Caco-2 (cell line): Measurements from ENCODE around the gene VPS13D. TPM values are rescaled to one million over a fixed set of nuclear protein-coding genes. Genes with fewer than 3 reads are reported as not detected.

Experiments used
- BruUV-seq: library from RNA; stranded (reverse); fragments of 400-500 nt; replicated peaks from 2 replicates; lab custom pipeline; 2021; lab: Mats Ljungman, UMichigan
- CTCF ChIA-PET: fragments of 300-600 bp; sonication (Branson Sonifier 250); formaldehyde crosslinking; loops from one replicate; lab custom pipeline; 2022; ENCODE audit warnings: antibody characterized with exemption; lab: Charles Lee
- POLR2A ChIA-PET: fragments of 300-600 bp; sonication (Branson Sonifier 250); formaldehyde crosslinking; loops from one replicate; lab custom pipeline; 2022; ENCODE audit warnings: antibody characterized with exemption; lab: Charles Lee
- DNase-seq, 2 experiments: peaks; one replicate each; pipeline versions ENCODE4 v3.0.0 to v3.0.0-alpha.2; 2020 to 2022
- H3K27me3 ChIP-seq: replicated peaks from 2 replicates; pipeline ENCODE4 v1.6.0; 2011; ENCODE audit warnings: low read length; ENCODE audit not compliant: control insufficient read depth, insufficient read depth
- H3K36me3 ChIP-seq: 2 replicates; pipeline ENCODE4 v1.5.1; 2011; ENCODE audit warnings: low read length; ENCODE audit not compliant: control insufficient read depth, insufficient read depth
- H3K4me1 ChIP-seq: fragments of 250-450 bp; sonication (Bioruptor Pico); 2 replicates; pipeline ENCODE4 v1.5.1; 2020; ENCODE audit warnings: mild to moderate bottlenecking
- H3K4me3 ChIP-seq: 2 replicates; pipeline ENCODE4 v1.5.1; 2011; ENCODE audit warnings: low read depth, mild to moderate bottlenecking, control low read depth, low read length
- H3K9me3 ChIP-seq: fragments of 250-450 bp; sonication (Bioruptor Pico); 2 replicates; pipeline ENCODE4 v1.5.1; 2020; ENCODE audit warnings: mild to moderate bottlenecking, moderate library complexity
- H3K27ac Mint-ChIP-seq: one replicate; pipeline ENCODE4 v1.8.0; 2022; ENCODE audit warnings: mixed read lengths; ENCODE audit not compliant: unreplicated experiment
- H3K27me3 Mint-ChIP-seq: one replicate; pipeline ENCODE4 v1.8.0; 2022; ENCODE audit warnings: mixed read lengths; ENCODE audit not compliant: insufficient read depth, unreplicated experiment
- H3K36me3 Mint-ChIP-seq: one replicate; pipeline ENCODE4 v1.8.0; 2022; ENCODE audit warnings: mild to moderate bottlenecking, mixed read lengths; ENCODE audit not compliant: insufficient read depth, unreplicated experiment
- H3K4me1 Mint-ChIP-seq: one replicate; pipeline ENCODE4 v1.8.0; 2022; ENCODE audit warnings: low read depth, mixed read lengths; ENCODE audit not compliant: unreplicated experiment
- H3K4me3 Mint-ChIP-seq: one replicate; pipeline ENCODE4 v1.8.0; 2022; ENCODE audit warnings: mild to moderate bottlenecking, moderate library complexity, mixed read lengths; ENCODE audit not compliant: unreplicated experiment
- H3K9me3 Mint-ChIP-seq: one replicate; pipeline ENCODE4 v1.8.0; 2022; ENCODE audit warnings: mixed read lengths; ENCODE audit not compliant: unreplicated experiment
- intact Hi-C: fragments of 100-400 bp; cut with micrococcal nuclease; formaldehyde crosslinking; loops from one replicate; pipeline ENCODE4 v1.10.0; 2022; ENCODE audit not compliant: unreplicated experiment
- total RNA-seq: library from RNA; stranded (reverse); gene quantifications from 2 replicates; pipeline ENCODE4 v1.2.3, GENCODE V29; 2022
- TF ChIP-seq, protein P1 (sequence below), 2 experiments: fragments of 200-600 bp in 1 of 2; IDR thresholded peaks; 1 replicate in 1 of 2; 2 replicates in 1 of 2; pipeline versions ENCODE4 v1.5.1 to v1.8.0; 2011 to 2022; ENCODE audit warnings: antibody characterized with exemption in 1 of 2, control low read depth in 1 of 2, inconsistent platforms in 1 of 2, low read depth in 1 of 2, low read length in 1 of 2, mild to moderate bottlenecking in 1 of 2, moderate library complexity in 1 of 2; ENCODE audit not compliant: insufficient read depth in 1 of 2, severe bottlenecking in 1 of 2, unreplicated experiment in 1 of 2

The VPS13D gene
- total RNA-seq, 1 experiment from 2014 or later = 25.6 TPM

DNA sequence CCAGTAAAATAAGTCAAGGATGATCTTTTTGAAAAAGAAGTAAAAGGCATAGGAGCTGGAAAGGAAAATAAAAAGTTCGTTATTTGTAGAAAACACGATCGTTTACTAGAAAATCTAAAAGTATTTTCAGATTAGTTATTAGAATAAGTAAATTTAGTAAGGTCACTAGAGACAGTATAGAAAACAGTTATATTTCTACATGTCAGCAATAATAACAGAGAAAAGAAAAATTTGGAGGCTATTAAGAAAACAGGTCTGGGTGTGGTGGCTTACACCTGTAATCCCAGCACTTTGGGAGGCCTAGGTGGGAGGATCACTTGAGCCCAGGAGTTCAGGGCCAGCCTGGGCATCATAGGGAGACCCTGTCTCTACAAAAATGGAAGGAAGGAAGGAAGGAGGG lies 181.3 kb downstream of the VPS13D start:
- POLR2A ChIA-PET = no interaction called here
- Histone ChIP-seq H3K36me3 (no peaks in the 10 kb centered on the region), H3K4me3 (no peak overlapping the region), H3K9me3 (no peaks in the 10 kb centered on the region), H3K4me1 (peaks cover 1% of the 10 kb centered on the region; the same call in 1 of the 2 replicates), H3K27me3 (no peaks in the 10 kb centered on the region)
- TF ChIP-seq, protein P1, sequence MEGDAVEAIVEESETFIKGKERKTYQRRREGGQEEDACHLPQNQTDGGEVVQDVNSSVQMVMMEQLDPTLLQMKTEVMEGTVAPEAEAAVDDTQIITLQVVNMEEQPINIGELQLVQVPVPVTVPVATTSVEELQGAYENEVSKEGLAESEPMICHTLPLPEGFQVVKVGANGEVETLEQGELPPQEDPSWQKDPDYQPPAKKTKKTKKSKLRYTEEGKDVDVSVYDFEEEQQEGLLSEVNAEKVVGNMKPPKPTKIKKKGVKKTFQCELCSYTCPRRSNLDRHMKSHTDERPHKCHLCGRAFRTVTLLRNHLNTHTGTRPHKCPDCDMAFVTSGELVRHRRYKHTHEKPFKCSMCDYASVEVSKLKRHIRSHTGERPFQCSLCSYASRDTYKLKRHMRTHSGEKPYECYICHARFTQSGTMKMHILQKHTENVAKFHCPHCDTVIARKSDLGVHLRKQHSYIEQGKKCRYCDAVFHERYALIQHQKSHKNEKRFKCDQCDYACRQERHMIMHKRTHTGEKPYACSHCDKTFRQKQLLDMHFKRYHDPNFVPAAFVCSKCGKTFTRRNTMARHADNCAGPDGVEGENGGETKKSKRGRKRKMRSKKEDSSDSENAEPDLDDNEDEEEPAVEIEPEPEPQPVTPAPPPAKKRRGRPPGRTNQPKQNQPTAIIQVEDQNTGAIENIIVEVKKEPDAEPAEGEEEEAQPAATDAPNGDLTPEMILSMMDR (IDR thresholded peaks at IDR 0.05; ENCODE audit: insufficient read depth in 1 of 2, low read depth in 1 of 2, low read length in 1 of 2, severe bottlenecking in 1 of 2, unreplicated experiment in 1 of 2) = no peak
- no peaks in the 10 kb centered on the region for H3K4me1 Mint-ChIP-seq
- no peaks in the 10 kb centered on the region for H3K27me3 Mint-ChIP-seq
- no peak for DNase-seq
- no peak overlapping the region for H3K27ac Mint-ChIP-seq
- BruUV-seq = no TSS peak
- H3K9me3 Mint-ChIP-seq = peaks cover 36% of the 10 kb centered on the region
- no peak overlapping the region for H3K4me3 Mint-ChIP-seq
- intact Hi-C loops = no loop called here
- CTCF ChIA-PET = no interaction called here
- H3K36me3 Mint-ChIP-seq = peaks cover 28% of the 10 kb centered on the region

DNA sequence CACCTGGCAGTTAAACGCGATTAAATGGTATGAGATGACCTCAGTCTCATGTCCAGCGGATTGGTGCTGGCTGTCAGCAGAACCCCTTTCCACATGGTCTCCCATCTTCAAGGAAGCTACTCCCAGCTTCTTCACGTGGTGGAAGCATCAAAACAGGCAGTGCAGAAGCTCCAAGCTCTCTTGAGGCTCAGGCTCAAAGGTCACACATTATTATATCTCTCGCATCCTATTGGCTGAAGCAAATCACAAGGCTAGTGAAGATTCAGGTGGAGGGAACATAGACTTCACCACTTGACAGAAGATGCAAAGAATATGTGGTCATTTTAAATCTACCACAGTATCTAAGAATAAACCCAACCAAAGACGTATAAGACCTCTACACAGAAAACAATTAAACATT lies 181.9 kb downstream of the VPS13D start:
- Mint-ChIP-seq H3K27me3 (no peaks in the 10 kb centered on the region), H3K36me3 (peaks cover 29% of the 10 kb centered on the region), H3K4me1 (no peaks in the 10 kb centered on the region), H3K4me3 (no peak overlapping the region), H3K9me3 (peaks cover 36% of the 10 kb centered on the region), H3K27ac (no peak overlapping the region)
- Histone ChIP-seq H3K9me3 (no peaks in the 10 kb centered on the region), H3K36me3 (no peaks in the 10 kb centered on the region), H3K4me3 (no peak overlapping the region), H3K4me1 (no peaks in the 10 kb centered on the region), H3K27me3 (no peaks in the 10 kb centered on the region)
- no peak for DNase-seq
- CTCF ChIA-PET = no interaction called here
- TF ChIP-seq, protein P1 (IDR thresholded peaks at IDR 0.05; ENCODE audit: insufficient read depth in 1 of 2, low read depth in 1 of 2, low read length in 1 of 2, severe bottlenecking in 1 of 2, unreplicated experiment in 1 of 2) = no peak
- no TSS peak for BruUV-seq
- intact Hi-C loops = no loop called here
- POLR2A ChIA-PET = no interaction called here

DNA sequence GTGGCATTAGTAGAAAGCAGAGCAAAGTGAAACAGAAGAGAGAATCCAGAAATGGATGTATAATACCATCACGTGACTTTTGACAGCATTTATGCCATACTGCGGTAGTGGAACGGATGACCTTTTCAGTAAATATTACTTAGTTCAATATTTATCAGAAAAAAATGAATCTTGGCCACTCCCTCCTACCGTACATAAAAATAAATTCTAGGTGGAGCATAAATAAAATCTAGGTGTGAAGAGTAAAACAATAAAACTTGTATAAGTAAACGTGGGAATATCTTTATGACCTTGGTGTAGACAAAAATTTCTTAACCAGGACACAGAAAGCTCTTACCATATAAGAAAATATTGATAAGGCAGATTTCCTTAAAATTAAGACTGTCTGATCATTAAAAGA lies 182.6 kb downstream of the VPS13D start:
- BruUV-seq = no TSS peak
- H3K27ac Mint-ChIP-seq = no peak overlapping the region
- TF ChIP-seq, protein P1 (IDR thresholded peaks at IDR 0.05; ENCODE audit: insufficient read depth in 1 of 2, low read depth in 1 of 2, low read length in 1 of 2, severe bottlenecking in 1 of 2, unreplicated experiment in 1 of 2) = no peak
- intact Hi-C loops = no loop called here
- H3K4me3 Mint-ChIP-seq = no peak overlapping the region
- Histone ChIP-seq H3K36me3 (no peaks in the 10 kb centered on the region), H3K9me3 (no peaks in the 10 kb centered on the region), H3K4me1 (no peaks in the 10 kb centered on the region), H3K27me3 (no peaks in the 10 kb centered on the region), H3K4me3 (no peak overlapping the region)
- ChIA-PET CTCF (no interaction called here), POLR2A (no interaction called here)
- no peaks in the 10 kb centered on the region for H3K4me1 Mint-ChIP-seq
- peaks cover 36% of the 10 kb centered on the region for H3K9me3 Mint-ChIP-seq
- peaks cover 33% of the 10 kb centered on the region for H3K36me3 Mint-ChIP-seq
- DNase-seq = no peak
- H3K27me3 Mint-ChIP-seq = no peaks in the 10 kb centered on the region
